Neural crest cell (in vitro differentiated cells): ENCODE measurements around the gene SYNPO2. TPM values are rescaled to one million over a fixed set of nuclear protein-coding genes. Genes with fewer than 3 reads are reported as not detected.

Source experiments
- DNase-seq: peaks from one replicate; pipeline ENCODE4 v3.0.0; 2021; ENCODE audit warnings: low read depth, mixed read lengths, low spot score
- H3K27ac Mint-ChIP-seq: one replicate; pipeline ENCODE4 v1.8.0; 2021; ENCODE audit warnings: mild to moderate bottlenecking, mixed read lengths; ENCODE audit not compliant: unreplicated experiment
- H3K27me3 Mint-ChIP-seq: 2 replicates; pipeline ENCODE4 v1.8.0; 2021; ENCODE audit warnings: low read depth, mild to moderate bottlenecking, mixed read lengths
- H3K36me3 Mint-ChIP-seq: 2 replicates; pipeline ENCODE4 v1.8.0; 2021; ENCODE audit warnings: low read depth, mild to moderate bottlenecking, mixed read lengths
- H3K4me1 Mint-ChIP-seq: 2 replicates; pipeline ENCODE4 v1.8.0; 2021; ENCODE audit warnings: mixed read lengths
- H3K4me3 Mint-ChIP-seq: one replicate; pipeline ENCODE4 v1.8.0; 2021; ENCODE audit warnings: mild to moderate bottlenecking, mixed read lengths
- H3K9me3 Mint-ChIP-seq: 2 replicates; pipeline ENCODE4 v1.8.0; 2021; ENCODE audit warnings: mixed read lengths
- total RNA-seq: library from RNA; stranded (reverse); gene quantifications from 2 replicates; pipeline ENCODE4 v1.2.1, GENCODE V29; 2021
- TF ChIP-seq, protein P1 (sequence below): fragments of 200-600 bp; sonication (generic); conservative IDR thresholded peaks from 2 replicates; pipeline ENCODE4 v1.5.0; 2021; ENCODE audit warnings: antibody characterized with exemption, mild to moderate bottlenecking

SYNPO2 gene
- total RNA-seq, 1 donor from 2014 or later, result 0.07 TPM

DNA sequence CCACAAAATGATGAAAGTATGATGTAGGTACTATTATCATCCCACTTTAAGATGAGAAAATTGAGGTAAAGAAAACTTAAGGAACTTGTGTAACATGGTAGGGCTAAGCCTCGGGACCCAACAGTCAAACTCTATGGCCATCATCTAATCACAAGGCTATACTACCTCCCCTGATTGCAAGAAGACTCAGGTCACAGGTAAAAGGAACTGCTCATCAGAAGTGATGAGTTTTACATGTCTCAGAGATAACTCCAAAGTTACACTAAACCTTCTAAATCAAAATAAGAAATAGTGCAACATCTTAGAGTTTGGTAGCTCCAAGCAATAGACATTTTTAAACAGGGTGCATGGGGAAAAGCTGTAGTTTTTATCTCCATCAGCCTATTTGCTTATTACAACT lies 150.5 kb downstream of the SYNPO2 start:
- TF ChIP-seq, protein P1, sequence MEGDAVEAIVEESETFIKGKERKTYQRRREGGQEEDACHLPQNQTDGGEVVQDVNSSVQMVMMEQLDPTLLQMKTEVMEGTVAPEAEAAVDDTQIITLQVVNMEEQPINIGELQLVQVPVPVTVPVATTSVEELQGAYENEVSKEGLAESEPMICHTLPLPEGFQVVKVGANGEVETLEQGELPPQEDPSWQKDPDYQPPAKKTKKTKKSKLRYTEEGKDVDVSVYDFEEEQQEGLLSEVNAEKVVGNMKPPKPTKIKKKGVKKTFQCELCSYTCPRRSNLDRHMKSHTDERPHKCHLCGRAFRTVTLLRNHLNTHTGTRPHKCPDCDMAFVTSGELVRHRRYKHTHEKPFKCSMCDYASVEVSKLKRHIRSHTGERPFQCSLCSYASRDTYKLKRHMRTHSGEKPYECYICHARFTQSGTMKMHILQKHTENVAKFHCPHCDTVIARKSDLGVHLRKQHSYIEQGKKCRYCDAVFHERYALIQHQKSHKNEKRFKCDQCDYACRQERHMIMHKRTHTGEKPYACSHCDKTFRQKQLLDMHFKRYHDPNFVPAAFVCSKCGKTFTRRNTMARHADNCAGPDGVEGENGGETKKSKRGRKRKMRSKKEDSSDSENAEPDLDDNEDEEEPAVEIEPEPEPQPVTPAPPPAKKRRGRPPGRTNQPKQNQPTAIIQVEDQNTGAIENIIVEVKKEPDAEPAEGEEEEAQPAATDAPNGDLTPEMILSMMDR, result no peak
- no peak for DNase-seq
- Mint-ChIP-seq H3K27ac (no peak overlapping the region), H3K9me3 (no peaks in the 10 kb centered on the region), H3K4me3 (no peak overlapping the region), H3K4me1 (peaks cover 21% of the 10 kb centered on the region), H3K27me3 (no peaks in the 10 kb centered on the region), H3K36me3 (no peaks in the 10 kb centered on the region)

DNA sequence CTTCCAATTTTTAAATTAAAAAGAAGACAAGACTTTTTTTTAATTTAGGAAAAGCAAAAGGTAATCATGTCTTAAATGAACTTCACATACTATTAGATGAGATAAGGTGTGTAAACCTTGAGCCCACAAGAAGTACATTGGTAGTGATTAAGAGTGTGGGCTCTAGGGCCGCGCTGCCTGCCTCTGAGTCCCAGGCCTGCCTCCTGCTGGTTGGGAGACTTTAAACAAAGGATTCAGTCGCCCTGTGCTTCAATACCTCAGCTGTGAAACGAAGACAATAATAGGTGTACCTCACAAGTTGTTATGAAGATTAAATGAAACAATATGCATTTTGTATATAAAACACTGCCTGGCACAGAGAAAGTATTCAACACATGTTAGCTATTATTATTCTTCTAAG lies 151.1 kb downstream of the SYNPO2 start:
- Mint-ChIP-seq H3K27ac (no peak overlapping the region), H3K36me3 (no peaks in the 10 kb centered on the region), H3K9me3 (no peaks in the 10 kb centered on the region), H3K4me1 (peaks cover 23% of the 10 kb centered on the region), H3K27me3 (no peaks in the 10 kb centered on the region), H3K4me3 (no peak overlapping the region)
- no peak for DNase-seq
- TF ChIP-seq, protein P1, result peak; percentile 29

DNA sequence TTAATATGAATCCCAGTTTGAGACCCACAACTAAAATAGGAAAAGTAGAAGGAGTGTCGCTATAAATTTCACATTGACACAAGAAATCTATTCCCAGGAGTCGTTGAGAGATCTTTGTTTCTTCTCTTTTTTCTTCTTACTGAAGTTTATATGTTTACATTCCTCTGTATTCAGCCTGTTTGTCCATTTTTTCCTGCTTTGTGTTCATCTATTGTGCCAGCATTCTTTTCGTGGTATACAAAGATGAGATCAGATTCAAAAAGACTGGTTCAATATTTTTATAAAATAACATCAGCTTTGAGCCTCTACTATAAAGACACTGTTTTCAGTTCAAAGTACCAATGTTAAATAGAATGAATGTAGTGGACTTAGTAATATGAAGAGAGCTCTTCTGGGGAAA lies 151.6 kb downstream of the SYNPO2 start:
- no peak overlapping the region for H3K4me3 Mint-ChIP-seq
- no peaks in the 10 kb centered on the region for H3K36me3 Mint-ChIP-seq
- no peak for DNase-seq
- peaks cover 24% of the 10 kb centered on the region for H3K4me1 Mint-ChIP-seq
- no peaks in the 10 kb centered on the region for H3K27me3 Mint-ChIP-seq
- TF ChIP-seq, protein P1, result no peak
- no peaks in the 10 kb centered on the region for H3K9me3 Mint-ChIP-seq
- H3K27ac Mint-ChIP-seq, result no peak overlapping the region

DNA sequence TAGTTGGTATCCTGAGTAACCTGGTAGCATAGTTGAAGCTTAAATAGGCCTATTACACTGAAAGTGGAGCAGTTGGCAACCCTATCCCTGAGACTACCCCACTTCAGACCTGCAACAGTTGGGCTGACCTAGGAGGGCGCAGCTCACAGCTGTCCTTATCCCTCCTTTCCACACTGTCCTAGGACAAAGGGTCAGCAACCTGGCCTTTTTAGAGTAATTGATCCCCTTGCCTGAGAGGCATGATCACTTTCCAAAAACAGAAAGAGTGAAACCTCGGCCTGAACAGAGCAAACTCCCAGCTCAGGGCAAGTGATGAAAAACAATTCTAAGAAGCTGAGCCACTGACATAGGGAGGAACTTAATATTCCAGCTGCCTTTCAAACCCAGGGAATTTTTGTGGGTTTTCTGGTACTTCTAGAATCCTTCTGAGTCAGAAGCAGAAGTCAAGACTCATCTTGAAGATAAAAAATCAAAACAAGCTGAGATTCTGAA lies 152.1 kb downstream of the SYNPO2 start:
- Mint-ChIP-seq H3K27me3 (no peaks in the 10 kb centered on the region), H3K4me1 (peaks cover 24% of the 10 kb centered on the region), H3K27ac (no peak overlapping the region), H3K36me3 (no peaks in the 10 kb centered on the region), H3K9me3 (no peaks in the 10 kb centered on the region), H3K4me3 (no peak overlapping the region)
- no peak for DNase-seq
- TF ChIP-seq, protein P1, result no peak

DNA sequence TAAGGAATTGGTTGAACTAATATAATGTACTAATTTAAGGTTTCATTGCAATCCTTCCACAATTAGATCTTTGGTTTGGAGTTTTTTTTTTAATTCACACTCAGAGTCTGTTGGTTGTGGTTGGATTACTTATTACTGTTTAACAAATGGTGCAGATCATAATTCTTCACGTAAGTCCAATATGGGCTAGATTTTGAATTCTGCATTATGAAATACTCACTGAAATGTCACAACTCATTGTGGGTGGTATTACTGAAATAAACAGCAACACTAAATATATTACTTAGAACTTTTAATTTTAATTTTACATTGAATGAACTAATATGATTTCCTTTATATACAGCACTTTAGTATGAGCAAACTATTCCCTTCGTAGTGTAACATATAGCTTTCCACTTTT lies 152.7 kb downstream of the SYNPO2 start:
- no peak overlapping the region for H3K27ac Mint-ChIP-seq

More for the DNA sequence above, 152.7 kb downstream of the SYNPO2 start:
- no peak for DNase-seq
- no peaks in the 10 kb centered on the region for H3K27me3 Mint-ChIP-seq
- H3K4me3 Mint-ChIP-seq, result no peak overlapping the region
- no peaks in the 10 kb centered on the region for H3K9me3 Mint-ChIP-seq
- peaks cover 26% of the 10 kb centered on the region for H3K4me1 Mint-ChIP-seq
- H3K36me3 Mint-ChIP-seq, result no peaks in the 10 kb centered on the region
- TF ChIP-seq, protein P1, result no peak
